ENCODE data around the gene HRH1.
A peak's percentile ranks its signal among the peaks of the same experiment; 100 is the strongest.
"Not testable (repeated sequence)": the region's sequence is repeated elsewhere in the genome, so short reads cannot be mapped to it uniquely, and the experiment has no call there.

Gene HRH1

DNA sequence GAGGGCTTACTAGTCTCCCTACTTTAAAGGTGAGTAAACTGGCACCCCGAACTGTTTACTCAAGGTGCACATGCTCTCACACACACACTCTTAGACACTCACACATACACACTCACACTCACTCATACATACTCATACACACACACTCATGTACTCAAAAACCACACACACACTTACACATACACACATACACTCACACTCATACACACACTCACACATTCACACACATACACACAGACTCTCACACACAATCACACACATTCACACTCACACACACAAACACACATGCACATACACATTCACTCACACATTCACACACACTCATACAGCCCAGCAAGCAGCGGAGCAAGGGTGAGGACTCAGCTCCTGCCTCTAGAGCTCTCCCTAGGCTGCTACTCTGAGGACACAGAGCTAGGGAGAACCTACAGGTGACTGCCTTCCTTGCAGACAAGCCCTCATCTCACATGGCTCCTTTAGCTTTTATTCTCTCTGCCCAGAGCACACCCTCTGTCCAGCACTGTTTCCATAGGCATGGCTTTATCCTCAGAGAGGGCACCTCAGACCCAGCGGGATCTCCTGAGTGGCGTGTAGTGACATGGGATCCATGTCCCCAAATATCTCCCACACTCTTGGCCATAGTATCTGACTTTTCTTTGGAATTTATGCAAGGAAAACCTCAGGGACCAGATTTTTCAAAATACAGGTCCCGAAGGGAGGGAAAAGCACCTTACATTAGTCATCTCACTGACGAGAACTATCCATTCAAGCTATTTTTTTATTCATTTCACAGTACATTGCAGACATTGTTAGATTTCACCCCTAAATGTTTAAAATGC, 91.8 kb downstream of the HRH1 start:
- DNase-seq = no peak

DNA sequence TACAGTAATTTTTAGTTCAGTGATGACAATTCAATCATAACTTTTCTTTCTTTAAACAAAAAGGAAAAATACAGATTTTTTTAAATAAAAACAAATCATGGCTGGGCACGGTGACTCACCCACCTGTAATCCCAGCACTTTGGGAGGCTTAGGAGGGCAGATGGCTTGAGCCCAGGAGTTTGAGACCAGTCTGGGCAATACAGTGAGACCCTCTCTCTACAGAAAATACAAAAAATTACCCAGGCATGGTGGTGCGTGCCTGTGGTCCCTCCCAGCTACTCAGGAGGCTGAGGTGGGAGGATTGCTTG, 92.3 kb downstream of the HRH1 start:
- no peak for DNase-seq

DNA sequence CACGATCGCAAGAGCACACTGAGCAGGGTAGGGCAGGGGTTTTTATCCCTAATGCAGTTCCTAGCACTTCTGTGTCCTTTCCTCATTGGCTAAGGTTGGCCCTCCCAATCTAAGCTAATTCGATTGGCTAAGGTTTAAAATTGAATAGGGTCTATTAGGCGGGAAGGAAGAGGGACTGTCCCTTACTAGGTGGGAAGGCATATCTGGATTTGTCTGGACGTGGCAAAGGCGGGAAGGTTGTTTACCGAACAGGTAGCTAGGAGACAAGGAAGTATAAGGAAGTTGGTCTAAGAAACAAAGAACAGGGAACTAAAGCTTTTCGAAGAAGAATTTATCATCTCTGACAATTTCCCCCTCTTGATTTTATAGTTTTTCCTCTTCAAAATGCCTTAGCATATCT, 93.1 kb downstream of the HRH1 start:
- DNase-seq = no peak

DNA sequence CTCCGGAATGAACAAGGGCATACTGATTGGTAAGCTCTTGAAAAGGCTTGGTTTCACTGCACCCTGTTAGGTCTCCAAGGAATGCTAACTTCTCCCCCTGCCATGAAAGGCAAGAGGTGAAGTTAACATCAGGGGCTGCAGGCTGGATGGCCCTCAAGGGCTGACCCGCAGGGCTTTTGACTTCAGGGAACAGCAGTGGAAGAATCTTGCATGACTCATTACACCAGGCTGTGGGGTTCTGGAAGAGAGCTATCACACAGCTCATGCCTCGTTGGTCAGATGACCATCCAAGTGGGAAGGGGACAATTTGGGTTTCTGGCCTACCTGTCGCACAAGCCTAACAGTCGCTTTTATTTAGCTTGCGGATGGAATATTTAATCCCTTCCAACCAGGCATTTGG, 94.3 kb downstream of the HRH1 start:
- DNase-seq = no peak

DNA sequence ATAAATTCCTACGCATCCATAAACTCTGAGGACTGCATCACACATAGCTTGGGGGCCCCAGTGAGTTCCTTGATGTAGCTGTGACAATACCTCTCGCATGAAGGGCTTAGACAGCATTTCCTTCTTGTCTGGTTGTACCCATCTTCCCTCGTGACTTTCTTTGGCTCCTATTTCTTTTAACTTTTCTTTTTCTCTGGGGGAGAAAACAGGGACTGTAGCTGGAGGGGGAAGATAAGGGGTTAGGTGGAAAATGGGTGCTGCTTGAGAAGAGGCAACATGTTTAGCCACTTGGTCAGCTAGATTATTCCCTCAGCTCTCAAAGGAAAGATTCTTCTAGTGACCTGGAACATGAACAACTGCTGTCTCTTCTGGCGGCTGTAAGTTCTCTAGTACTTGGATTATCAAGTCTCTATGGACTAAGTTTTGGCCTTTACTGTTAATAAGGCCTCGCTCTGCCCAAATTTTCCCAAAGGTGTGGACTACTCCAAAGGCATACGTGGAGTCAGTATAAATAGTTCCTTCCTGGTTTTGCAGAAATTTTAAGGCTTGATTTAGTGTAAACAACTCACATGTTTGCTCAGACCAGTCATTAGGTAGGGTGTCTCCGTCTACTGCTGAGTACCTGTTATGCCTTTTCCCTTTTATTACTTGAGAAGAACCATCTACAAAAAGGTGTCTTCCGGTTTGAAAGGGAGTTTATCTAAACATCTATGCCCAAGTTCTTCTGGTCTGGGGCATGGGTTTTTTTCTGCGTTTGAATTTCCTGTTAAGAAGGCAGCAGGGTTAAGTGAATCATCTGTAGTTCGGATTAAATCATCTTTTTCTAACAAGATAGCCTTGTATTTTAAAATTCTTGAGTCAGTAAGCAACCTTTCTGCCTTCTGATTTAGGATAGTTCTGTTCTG, 96.9 kb downstream of the HRH1 start:
- no peak for DNase-seq

DNA sequence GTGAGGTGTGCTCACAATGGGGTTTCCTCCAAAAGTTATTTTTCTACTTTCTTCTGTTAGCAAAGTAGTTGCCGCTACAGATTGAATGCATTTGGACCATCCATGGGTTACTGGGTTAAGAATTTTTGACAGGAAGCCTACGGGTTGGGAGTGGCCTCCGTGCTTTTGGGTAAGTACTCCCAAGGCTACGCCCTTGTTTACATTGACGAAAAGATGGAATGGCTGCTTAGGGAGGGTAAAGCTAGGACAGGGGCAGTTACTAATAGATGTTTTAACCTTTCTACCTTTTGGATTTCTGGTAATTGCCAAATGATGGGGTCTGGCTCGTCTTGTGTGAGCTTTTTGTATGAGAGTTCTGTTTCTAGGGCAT, 97.5 kb downstream of the HRH1 start:
- no peak for DNase-seq

DNA sequence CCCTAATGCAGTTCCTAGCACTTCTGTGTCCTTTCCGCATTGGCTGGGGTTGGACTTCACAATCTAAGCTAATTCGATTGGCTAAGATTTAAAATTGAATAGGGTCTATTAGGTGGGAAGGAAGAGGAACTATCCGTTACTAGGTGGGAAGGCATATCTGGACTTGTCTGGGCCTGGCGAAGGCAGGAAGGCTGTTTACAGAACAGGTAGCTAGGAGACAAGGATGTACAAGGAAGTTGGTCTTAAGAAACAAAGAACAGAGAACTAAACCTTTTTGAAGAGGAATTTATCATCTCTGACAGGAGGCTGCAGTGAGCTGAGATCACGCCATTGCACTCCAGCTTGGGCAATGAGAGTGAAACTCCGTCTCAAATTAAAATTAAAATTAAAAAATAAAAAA, 100.6 kb downstream of the HRH1 start:
- no peak for DNase-seq

DNA sequence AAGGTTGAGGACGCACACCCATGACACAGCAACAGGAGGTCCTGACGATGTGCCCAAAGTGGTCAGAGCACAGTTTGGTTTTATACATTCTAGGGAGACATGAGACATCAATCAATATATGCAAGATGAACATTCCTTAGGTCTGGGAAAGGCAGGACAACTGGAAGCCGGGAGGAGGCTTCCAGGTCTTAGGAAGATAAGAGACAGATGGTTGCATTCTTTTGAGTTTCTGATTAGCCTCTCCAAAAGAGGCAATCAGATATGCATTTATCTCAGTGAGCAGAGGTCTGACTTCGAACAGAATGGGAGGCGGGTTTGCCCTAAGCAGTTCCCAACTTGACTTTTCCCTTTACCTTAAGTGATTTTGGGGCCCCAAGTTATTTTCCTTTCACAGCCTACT, 101.2 kb downstream of the HRH1 start:
- DNase-seq = not testable (repeated sequence)

DNA sequence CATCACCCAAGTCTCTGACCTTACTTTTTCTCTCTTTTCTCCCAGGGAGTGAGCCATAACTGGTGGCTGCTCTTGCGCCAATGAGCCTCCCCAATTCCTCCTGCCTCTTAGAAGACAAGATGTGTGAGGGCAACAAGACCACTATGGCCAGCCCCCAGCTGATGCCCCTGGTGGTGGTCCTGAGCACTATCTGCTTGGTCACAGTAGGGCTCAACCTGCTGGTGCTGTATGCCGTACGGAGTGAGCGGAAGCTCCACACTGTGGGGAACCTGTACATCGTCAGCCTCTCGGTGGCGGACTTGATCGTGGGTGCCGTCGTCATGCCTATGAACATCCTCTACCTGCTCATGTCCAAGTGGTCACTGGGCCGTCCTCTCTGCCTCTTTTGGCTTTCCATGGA, 104.7 kb downstream of the HRH1 start:
- DNase-seq = no peak

DNA sequence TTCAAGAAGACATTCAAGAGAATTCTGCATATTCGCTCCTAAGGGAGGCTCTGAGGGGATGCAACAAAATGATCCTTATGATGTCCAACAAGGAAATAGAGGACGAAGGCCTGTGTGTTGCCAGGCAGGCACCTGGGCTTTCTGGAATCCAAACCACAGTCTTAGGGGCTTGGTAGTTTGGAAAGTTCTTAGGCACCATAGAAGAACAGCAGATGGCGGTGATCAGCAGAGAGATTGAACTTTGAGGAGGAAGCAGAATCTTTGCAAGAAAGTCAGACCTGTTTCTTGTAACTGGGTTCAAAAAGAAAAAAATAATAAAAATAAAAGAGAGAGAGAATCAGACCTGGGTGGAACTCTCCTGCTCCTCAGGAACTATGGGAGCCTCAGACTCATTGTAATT, 106.2 kb downstream of the HRH1 start:
- DNase-seq = no peak

DNA sequence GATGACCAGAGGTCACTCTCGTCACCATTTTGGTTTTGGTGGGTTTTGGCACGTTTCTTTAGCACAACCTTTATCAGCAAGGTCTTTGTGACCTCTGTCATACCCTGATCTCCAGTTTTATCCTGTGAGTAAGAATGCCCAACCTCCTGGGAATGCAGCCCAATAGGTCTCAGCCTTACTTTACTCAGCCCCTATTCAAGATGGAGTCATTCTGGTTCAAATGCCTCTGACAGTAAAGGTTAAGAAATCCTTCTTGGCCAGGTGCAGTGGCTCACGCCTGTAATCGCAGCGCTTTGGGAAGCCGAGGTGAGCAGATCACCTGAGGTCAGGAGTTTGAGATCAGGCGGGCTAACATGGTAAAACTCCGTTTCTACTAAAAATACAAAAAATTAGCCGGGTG, 114.7 kb downstream of the HRH1 start:
- DNase-seq = no peak

DNA sequence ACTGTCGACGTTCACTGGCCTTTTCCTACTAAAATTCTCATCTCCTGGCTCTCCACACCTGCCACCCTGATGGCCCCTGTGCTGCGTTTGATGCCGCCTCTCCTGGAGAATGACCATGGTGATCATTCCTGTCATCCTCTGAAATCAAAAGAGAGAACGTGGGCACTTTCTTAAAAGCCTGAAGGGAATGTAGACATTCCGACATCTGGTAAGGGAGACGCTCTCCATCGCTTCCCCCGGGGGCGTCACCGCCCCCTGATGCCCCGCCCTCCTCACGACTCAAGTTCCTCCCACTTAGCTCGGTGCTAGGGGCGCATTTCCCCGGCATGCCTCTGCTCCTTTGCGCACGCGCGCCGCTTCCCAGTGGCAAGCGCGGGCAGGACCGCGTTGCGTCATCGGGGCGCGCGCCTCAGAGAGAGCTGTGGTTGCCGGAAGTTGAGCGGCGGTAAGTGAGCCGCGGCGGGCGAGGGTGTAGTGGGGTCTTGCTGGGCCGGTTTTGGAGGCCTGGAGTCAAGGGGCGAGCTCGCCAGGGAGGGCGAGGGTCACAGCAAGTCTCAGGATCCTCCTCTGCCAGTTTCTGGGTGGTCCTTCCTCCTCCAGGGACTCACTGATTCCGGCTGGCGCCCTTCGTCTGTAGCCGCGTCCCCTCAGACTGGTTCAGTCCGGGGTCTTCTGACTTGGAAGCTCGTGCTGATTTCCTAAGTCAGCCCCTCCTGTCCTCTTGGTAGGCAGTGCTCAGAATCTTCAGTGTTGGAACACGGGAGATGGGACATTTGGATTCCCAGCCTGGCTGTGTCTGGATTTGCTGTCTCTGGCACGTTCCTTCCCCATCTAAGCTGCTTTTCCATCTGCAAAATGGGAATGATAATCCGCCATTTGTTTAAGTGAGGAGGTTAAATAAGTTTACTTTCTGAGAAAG, 118.0 kb downstream of the HRH1 start, which contains the start of gene ATG7:
ATG7 (plus strand) TSS at position 412 of the 919 bp plus-strand sequence. CDS start 26,299 bp downstream, outside the sequence.
- peak; percentile 90 to 97 (median 94) for DNase-seq

DNA sequence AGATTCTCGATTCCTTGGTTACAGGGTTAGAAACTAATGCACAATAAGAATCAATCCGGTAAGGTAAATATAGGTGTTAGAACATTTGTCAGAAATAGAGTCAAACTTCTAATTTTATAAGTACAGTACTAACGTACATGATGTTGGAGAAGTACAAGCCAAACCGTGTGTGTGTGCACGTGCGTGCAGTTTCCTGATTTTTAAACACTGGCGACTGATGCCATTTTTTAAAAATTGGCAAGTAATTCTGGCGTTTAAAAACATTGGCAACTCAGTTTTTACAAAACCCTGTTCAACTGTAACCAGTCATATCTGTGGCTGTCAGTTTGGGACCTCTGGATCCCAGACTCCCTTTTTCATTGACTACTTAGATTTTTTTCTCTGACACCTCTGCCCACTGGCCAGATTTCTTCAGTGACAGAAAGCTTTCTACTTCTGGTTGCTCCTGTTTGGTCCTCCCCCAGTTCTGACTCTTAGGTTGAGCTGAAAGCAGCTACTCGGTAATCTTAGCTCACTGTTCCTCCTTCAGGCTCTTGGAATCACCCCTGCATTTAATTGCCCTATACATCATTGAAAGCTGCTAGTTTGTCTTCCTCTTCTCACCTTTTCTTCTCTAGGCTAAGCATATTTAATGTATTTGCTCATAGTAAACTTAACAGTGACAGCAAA, 118.7 kb downstream of the HRH1 start:
- no peak for DNase-seq

DNA sequence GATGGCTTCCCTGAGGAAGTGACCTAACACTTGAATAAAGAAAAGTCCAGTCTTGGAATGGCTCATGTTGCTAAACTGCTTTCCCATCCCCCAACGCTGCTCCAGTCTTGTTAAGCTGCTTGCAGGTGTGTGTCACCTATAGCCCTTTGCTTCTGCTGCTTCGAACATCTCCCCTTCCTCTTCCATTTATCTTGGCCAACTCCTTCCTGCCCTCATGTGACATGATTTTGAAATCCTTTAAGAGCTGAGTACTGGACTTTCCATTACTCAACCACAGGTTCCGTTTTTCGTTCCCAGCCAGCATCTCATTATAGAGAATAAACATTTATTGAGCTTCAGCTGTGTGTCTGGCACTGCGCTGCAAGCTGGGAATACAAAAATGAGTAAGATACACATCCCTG, 119.6 kb downstream of the HRH1 start:
- no peak for DNase-seq

DNA sequence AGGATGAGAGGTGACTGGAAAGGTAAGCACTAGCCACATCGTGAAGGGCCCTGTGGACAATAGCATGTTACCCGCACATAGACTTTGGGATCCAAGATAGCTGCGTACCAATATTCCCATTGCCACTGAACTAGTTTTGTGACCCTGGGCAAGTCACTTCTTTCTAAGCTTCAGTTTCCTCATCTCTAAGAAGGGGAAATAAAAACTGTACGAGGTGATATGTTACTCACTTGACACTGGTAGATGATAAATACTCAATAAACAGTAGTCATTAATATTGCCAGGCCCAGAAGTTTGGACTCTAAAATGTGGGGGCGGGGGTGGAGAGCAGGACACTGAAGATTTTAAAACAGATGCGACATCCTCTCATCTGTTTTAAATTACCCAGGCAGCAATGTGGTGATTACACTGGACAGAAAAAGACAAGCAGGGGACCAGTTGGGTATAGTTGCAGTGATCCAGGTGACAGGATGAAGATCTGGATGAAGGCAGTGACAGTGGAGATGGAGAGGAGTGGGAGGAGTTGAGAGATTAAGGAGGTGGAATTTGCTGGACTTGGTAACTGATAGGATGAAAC, 120.4 kb downstream of the HRH1 start:
- DNase-seq = no peak

DNA sequence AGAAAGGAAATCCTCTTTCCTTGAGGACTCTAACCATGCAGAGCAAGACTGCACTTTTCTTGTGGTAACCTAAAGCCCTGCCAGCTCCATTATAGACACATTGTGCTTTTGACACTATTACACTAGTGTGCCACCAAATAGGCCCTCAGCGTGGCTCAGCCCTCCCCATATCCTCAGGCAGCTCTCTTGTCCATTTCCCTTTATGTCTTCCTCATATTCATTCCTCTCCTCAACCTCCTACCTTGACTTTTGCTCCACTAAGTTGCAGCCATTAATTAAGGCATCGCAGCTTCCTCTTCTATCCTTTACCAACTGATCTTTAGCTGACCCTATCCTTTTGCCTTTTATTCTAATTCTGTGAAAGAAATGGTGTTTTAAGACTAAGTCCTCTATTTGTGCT, 121.6 kb downstream of the HRH1 start:
- DNase-seq = no peak

DNA sequence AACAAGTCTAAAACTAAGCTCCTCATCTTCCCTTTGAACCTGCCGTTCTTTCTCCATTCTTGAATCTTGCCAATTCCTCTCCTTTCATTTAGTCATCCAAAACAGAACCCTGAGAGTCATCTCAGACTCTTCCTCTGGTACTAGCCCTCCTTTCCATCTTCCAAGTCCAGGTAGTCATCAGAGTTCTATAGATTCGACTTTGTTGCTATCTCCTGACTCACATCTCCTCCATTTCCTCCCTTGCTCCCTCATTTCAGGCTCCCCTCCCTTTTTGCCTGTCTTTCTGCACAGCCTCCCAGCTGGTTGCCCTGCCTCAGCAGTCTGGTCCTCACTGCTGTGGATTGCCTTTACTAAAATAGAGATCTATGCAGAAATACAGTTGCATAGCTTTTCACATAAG, 122.6 kb downstream of the HRH1 start:
- DNase-seq = no peak

DNA sequence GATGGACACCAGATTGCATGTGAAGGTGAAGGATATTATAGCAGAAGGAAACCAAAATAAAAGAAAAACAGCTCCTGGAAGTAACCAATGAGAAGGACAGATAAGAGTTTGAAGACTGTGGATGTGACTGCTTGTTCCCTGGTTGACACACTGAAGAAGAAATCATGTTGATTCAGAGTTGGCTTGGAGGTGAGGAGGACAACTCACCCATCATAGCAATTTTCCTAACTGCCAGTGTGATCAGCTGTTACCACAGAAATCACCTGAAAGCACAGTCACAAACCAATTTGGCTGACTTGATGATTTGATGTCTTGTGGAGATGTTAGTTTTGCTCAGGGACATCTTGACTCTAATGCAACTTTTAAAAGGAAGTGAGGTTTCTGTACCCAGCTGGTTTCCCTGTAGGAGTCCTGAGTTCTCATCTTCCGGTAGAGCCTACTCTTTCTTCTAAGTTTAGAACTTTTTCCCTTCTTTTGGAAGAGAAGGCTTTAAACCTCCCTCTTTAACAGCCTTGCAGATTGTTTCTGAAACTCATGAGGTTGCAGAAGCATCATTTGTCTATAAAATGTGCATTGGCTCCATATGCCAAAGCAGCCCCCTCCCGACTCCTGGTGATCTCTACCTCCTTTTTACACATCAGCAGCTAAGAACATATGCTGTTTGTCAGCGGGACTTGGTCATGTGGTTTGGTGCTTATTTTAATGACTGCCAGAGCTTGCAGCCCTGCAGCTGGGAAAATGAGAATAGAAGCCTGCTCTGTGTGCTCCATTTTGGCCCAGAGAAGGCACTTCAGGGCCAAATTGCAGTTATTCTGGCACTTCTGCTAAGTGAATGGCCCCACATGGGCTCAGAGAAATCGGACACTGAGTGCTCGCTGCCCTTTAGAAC, 128.2 kb downstream of the HRH1 start:
- no peak for DNase-seq

DNA sequence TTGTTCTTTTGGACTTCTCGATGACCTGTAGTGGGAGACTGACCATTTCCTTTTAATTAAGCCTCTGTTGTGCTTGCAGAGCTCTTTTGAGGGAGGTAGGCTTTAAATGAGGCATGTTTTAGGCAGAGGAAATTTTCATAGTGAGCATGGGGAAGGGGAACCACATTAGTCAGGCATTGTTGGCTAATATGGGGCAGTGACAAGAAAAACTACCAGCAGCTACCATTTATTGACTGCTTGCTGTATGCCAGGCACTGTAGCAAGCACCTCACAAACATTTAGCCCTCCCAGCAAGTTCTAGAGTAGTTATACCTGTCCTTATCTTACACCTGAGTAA, 128.8 kb downstream of the HRH1 start:
- DNase-seq = no peak

DNA sequence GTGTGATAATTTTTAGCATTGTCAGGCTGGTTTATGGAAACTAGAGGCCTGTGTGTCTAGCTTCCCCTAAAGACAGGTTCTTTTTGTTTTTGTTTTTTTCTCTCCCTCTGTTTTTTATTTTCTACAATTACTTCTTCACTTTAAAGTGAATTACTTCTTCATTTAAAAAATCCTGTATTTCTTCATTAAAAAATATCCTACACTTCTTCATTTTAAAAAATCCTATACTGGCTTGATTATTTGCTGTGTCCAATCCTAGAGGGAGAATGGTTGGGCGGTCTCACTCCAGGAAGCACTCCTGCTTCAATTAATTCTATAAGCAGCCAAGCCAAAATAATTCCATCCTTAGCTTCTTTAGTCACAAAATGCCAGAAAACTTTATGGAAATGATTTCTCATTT, 129.7 kb downstream of the HRH1 start:
- no peak for DNase-seq

DNA sequence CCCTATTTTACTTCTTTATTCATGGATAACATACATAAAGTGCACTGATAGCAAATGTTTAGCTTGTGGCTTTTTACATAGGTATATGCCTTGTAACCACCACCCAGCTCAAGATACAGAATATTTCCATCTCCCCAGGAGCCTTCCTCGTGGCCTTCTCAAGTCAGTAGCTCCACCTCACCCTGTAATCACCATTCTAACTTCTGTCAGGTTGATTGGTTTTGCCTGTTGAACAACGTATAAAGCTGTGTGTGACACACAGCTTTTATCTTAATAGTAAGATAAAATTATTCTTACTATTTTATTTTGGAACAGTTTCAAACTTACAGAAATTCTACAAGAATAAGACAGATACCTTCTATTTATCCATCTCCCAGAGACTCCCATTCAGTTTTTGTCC, 131.2 kb downstream of the HRH1 start:
- DNase-seq = no peak

Measured in stimulated activated naive CD4-positive, alpha-beta T cell (primary cell).